SJCRH30 (cell line): Measurements from ENCODE around the gene C17orf67. TPM values are rescaled to one million over a fixed set of nuclear protein-coding genes. Genes with fewer than 3 reads are reported as not detected.

Source experiments
- DNase-seq, 2 experiments: peaks; one replicate each; pipeline ENCODE4 v3.0.0-alpha.2; 2015 to 2020
- H3K27ac ChIP-seq: fragments of 250-450 bp; sonication (Bioruptor Pico); 2 replicates; pipeline ENCODE4 v1.5.1; 2020; ENCODE audit warnings: mild to moderate bottlenecking, moderate library complexity
- H3K27me3 ChIP-seq: fragments of 250-450 bp; sonication (Bioruptor Pico); 2 replicates; pipeline ENCODE4 v1.5.1; 2020; ENCODE audit warnings: mild to moderate bottlenecking, moderate library complexity
- H3K36me3 ChIP-seq: fragments of 250-450 bp; sonication (Bioruptor Pico); 2 replicates; pipeline ENCODE4 v1.5.1; 2020; ENCODE audit warnings: mild to moderate bottlenecking, moderate library complexity
- H3K4me1 ChIP-seq: fragments of 250-450 bp; sonication (Bioruptor Pico); 2 replicates; pipeline ENCODE4 v1.5.1; 2020; ENCODE audit warnings: mild to moderate bottlenecking, moderate library complexity
- H3K4me3 ChIP-seq: fragments of 250-450 bp; sonication (Bioruptor Pico); 2 replicates; pipeline ENCODE4 v1.5.1; 2020; ENCODE audit warnings: mild to moderate bottlenecking, moderate library complexity
- H3K9me3 ChIP-seq: fragments of 250-450 bp; sonication (Bioruptor Pico); replicated peaks from 2 replicates; pipeline ENCODE4 v1.5.1; 2020; ENCODE audit warnings: mild to moderate bottlenecking, moderate library complexity
- total RNA-seq: library from RNA; depleted of rRNA; stranded (reverse); fragments of >200 nt; shearing (Covaris generic); gene quantifications from 2 replicates; pipeline ENCODE4 v1.2.3, GENCODE V29; 2014; rRNA removed

C17orf67 gene
- total RNA-seq, 1 experiment from 2014 or later, result 1.5 TPM

- H3K4me3 ChIP-seq, result no peak overlapping the region
- H3K4me1 ChIP-seq, result peaks cover 4% of the 10 kb centered on the region; the same call in 1 of the 2 replicates
- no peaks in the 10 kb centered on the region for H3K27me3 ChIP-seq
- no peaks in the 10 kb centered on the region for H3K9me3 ChIP-seq
- no peaks in the 10 kb centered on the region for H3K36me3 ChIP-seq
- no peak overlapping the region for H3K27ac ChIP-seq
- no peak for DNase-seq
Observed at GRCh38 chr17:56756536-56756935, 77.2 kb downstream of the C17orf67 start.

- no peak for DNase-seq
- Histone ChIP-seq H3K9me3 (no peaks in the 10 kb centered on the region), H3K36me3 (no peaks in the 10 kb centered on the region), H3K4me1 (peaks cover 4% of the 10 kb centered on the region; the same call in 1 of the 2 replicates), H3K27ac (no peak overlapping the region), H3K27me3 (no peaks in the 10 kb centered on the region), H3K4me3 (no peak overlapping the region)
Observed at GRCh38 chr17:56755310-56755709, 78.4 kb downstream of the C17orf67 start.

- H3K4me3 ChIP-seq, result no peak overlapping the region
- H3K27ac ChIP-seq, result peak overlapping the region; percentile 19; the same call in 1 of the 2 replicates
Observed at GRCh38 chr17:56754523-56755208, 79.1 kb downstream of the C17orf67 start.

GRCh38 chr17:56752263-56752836 lies 81.4 kb downstream of the C17orf67 start:
- DNase-seq, result peak in 1 of 2 experiments; percentile 22
- Histone ChIP-seq H3K4me3 (no peak overlapping the region), H3K36me3 (no peaks in the 10 kb centered on the region), H3K27ac (no peak overlapping the region), H3K27me3 (no peaks in the 10 kb centered on the region), H3K9me3 (no peaks in the 10 kb centered on the region), H3K4me1 (peaks cover 4% of the 10 kb centered on the region; the same call in 1 of the 2 replicates)

More at GRCh38 chr17:56754523-56755208, 79.1 kb downstream of the C17orf67 start:
- Histone ChIP-seq H3K36me3 (no peaks in the 10 kb centered on the region), H3K9me3 (no peaks in the 10 kb centered on the region), H3K27me3 (no peaks in the 10 kb centered on the region), H3K4me1 (peaks cover 4% of the 10 kb centered on the region; the same call in 1 of the 2 replicates)
- peak; percentile 32 to 35 for DNase-seq

- no peaks in the 10 kb centered on the region for H3K36me3 ChIP-seq
- peaks cover 4% of the 10 kb centered on the region; the same call in 1 of the 2 replicates for H3K4me1 ChIP-seq
- H3K27me3 ChIP-seq, result no peaks in the 10 kb centered on the region
- DNase-seq, result no peak
- H3K27ac ChIP-seq, result no peak overlapping the region
- no peaks in the 10 kb centered on the region for H3K9me3 ChIP-seq
- H3K4me3 ChIP-seq, result no peak overlapping the region
Observed at GRCh38 chr17:56751145-56751738, 82.5 kb downstream of the C17orf67 start.

- Histone ChIP-seq H3K27ac (no peak overlapping the region), H3K36me3 (no peaks in the 10 kb centered on the region), H3K27me3 (no peaks in the 10 kb centered on the region), H3K4me1 (no peaks in the 10 kb centered on the region), H3K4me3 (no peak overlapping the region), H3K9me3 (no peaks in the 10 kb centered on the region)
- no peak for DNase-seq
Observed at GRCh38 chr17:56744721-56745120, 89.0 kb downstream of the C17orf67 start.

GRCh38 chr17:56742601-56743000 lies 91.1 kb downstream of the C17orf67 start:
- no peaks in the 10 kb centered on the region for H3K36me3 ChIP-seq
- no peak overlapping the region for H3K4me3 ChIP-seq
- no peak overlapping the region for H3K27ac ChIP-seq
- no peaks in the 10 kb centered on the region for H3K9me3 ChIP-seq
- no peak for DNase-seq
- H3K27me3 ChIP-seq, result no peaks in the 10 kb centered on the region
- no peaks in the 10 kb centered on the region for H3K4me1 ChIP-seq

Other genes starting within 250 kb of the C17orf67 start
- gene NOG, start 240.2 kb downstream of the C17orf67 start, total RNA-seq, result 19.8 and 20.3 TPM in 2 replicates
- 10.4 and 12.2 TPM in 2 replicates for gene DGKE, start 231 bp upstream of the C17orf67 start, total RNA-seq
- 2.7 and 3.0 TPM in 2 replicates for gene TRIM25, start 80.1 kb upstream of the C17orf67 start, total RNA-seq
- gene COIL, start 127.1 kb upstream of the C17orf67 start, total RNA-seq, result 24.8 and 28.2 TPM in 2 replicates
- gene SCPEP1, start 144.2 kb upstream of the C17orf67 start, total RNA-seq, result 16.6 and 18.6 TPM in 2 replicates